Left ventricle myocardium inferior (tissue), 1 donor: ENCODE data around the gene UGCG. TPM values are rescaled to one million over a fixed set of nuclear protein-coding genes. Genes with fewer than 3 reads are reported as not detected.

Source experiments
- DNase-seq: peaks from one replicate; pipeline ENCODE4 v3.0.0-alpha.2; 2020
- H3K27ac ChIP-seq: fragments of 200-600 bp; replicated peaks from 2 replicates; pipeline ENCODE4 v1.8.0; 2021
- H3K27me3 ChIP-seq: fragments of 200-600 bp; 2 replicates; pipeline ENCODE4 v1.8.0; 2021; ENCODE audit warnings: low read depth
- H3K36me3 ChIP-seq: fragments of 200-600 bp; 2 replicates; pipeline ENCODE4 v1.8.0; 2021
- H3K4me1 ChIP-seq: fragments of 200-600 bp; 2 replicates; pipeline ENCODE4 v1.8.0; 2021
- H3K4me3 ChIP-seq: fragments of 200-600 bp; 2 replicates; pipeline ENCODE4 v1.8.0; 2021; ENCODE audit warnings: mild to moderate bottlenecking, moderate library complexity
- H3K9me3 ChIP-seq: fragments of 200-600 bp; replicated peaks from 2 replicates; pipeline ENCODE4 v1.8.0; 2021
- CTCF ChIP-seq: fragments of 200-600 bp; IDR thresholded peaks from 2 replicates; pipeline ENCODE4 v1.8.0; 2021; ENCODE audit warnings: antibody characterized with exemption, mild to moderate bottlenecking, borderline replicate concordance
- intact Hi-C: fragments of 100-400 bp; cut with micrococcal nuclease; formaldehyde crosslinking; loops from one replicate; pipeline ENCODE4 v1.11.0; 2022
- total RNA-seq: library from RNA; stranded (reverse); fragmentation: NEBNext Ultra II Directional; extraction: Animal tissue kit (Norgen Biotek cat#: 25700); gene quantifications from one replicate; pipeline ENCODE4 v1.2.1, GENCODE V29; 2021
- donor health status: DM: no; HTN: yes; CAD: no; lungs with severe emphysema.

UGCG gene
- total RNA-seq, 1 donor from 2014 or later, result 12.7 TPM

DNA sequence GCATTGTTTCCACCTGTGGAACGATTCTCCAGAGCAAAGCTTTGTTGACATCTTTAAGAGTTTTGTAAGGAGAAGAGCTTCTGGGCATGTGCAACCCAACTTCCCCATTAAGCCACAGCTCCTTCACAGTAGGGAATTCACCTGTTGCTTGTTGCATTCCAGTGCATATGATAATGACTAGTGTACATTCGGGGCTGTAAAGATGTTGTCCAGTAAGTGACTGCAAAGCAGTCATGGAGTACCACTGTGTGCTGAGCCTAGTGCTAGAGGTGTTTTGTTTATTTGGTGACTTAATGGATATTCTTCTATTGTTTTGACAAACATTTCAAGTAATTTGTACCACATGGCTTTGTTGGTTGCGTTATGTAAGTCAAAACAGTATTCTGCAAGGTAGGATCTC, 12.8 kb downstream of the UGCG start:
- H3K27me3 ChIP-seq, result no peaks in the 10 kb centered on the region
- DNase-seq, result no peak
- H3K9me3 ChIP-seq, result no peaks in the 10 kb centered on the region
- peaks cover 62% of the 10 kb centered on the region for H3K4me1 ChIP-seq
- H3K27ac ChIP-seq, result no peak overlapping the region
- intact Hi-C loops, result no loop called here
- H3K36me3 ChIP-seq, result no peaks in the 10 kb centered on the region
- H3K4me3 ChIP-seq, result no peak overlapping the region
- no peak for TF ChIP-seq CTCF

DNA sequence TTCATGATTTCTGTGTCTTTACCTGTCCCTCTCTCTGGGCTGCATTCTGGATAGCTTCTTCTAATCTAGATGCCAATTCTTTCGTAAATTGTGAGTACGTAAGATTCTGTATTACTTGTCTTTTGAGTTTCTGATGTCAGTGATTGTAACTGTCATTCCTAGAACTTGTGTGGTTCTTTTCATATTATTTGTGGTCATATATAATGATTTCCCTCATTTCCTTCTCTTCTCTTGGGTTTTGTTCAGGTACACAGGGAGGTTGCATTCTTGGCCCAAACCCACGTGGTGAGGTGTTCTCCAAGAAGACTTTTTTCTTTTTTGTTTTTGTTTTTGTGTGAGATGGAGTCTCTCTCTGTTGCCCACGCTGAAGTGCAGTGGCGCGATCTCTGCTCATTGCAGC, 13.8 kb downstream of the UGCG start:
- intact Hi-C loops, result no loop called here
- Histone ChIP-seq H3K27ac (no peak overlapping the region), H3K36me3 (no peaks in the 10 kb centered on the region), H3K27me3 (no peaks in the 10 kb centered on the region), H3K4me1 (peaks cover 63% of the 10 kb centered on the region), H3K4me3 (no peak overlapping the region), H3K9me3 (no peaks in the 10 kb centered on the region)
- no peak for DNase-seq
- TF ChIP-seq CTCF, result no peak

DNA sequence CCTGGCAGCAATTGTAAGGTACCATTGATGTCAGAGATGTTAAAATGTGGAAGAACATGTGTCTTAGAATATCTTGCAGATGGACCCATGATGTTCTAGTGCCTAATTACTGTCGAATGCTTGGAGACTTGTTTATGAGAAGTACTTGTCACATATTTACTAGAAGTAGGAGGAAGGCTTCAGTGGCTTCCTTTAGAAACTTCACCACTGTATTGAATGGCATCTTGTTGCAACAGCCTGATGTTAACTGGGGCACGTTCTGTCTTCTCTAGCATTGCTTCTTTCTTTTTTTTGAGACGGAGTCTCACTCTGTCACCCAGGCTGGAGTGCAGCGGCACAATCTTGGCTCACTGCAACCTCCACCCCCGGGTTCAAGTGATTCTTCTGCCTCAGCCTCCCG, 16.5 kb downstream of the UGCG start:
- Histone ChIP-seq H3K4me1 (peaks cover 75% of the 10 kb centered on the region), H3K27ac (no peak overlapping the region), H3K4me3 (no peak overlapping the region), H3K36me3 (no peaks in the 10 kb centered on the region), H3K27me3 (no peaks in the 10 kb centered on the region), H3K9me3 (no peaks in the 10 kb centered on the region)
- intact Hi-C loops, result no loop called here
- no peak for DNase-seq
- no peak for TF ChIP-seq CTCF

DNA sequence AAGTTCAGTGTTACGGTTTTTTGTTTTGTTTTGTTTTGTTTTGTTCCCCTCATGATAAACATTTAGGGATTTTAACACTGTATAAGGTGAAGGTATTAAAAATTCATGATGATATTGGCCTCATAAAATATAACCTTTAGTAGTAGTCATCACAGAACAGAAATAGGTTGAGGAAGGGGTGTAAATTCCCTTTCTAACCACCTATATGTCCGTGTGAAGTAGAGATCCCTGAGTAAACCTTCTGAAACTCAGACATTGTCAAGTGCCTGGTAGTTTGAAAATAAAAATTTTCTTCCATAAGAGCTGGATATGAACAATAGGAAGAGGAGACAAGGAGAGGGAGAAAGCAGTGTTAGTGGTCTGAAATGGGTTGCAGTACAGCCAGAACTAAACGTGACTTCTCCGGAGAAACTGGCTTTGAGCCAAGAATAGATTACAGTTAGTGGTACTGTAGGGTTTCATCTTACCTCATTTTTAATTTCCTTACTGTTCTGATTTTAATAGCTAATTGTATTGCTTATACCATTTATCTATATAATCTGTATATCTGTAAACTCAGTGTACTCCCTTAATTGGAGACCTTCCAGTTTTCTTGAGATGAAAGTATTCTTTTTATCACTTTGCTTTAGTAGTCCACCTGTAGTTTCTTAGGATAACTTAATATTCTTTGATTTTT, 18.3 kb downstream of the UGCG start:
- no peak for TF ChIP-seq CTCF
- no peak for DNase-seq
- Histone ChIP-seq H3K27ac (no peak overlapping the region), H3K4me1 (peaks cover 65% of the 10 kb centered on the region), H3K4me3 (no peak overlapping the region), H3K36me3 (no peaks in the 10 kb centered on the region), H3K9me3 (no peaks in the 10 kb centered on the region), H3K27me3 (no peaks in the 10 kb centered on the region)
- intact Hi-C loops, result no loop called here

GRCh38 chr9:111915425-111915758, 18.8 kb downstream of the UGCG start:
- intact Hi-C loops, result no loop called here
- Histone ChIP-seq H3K9me3 (no peaks in the 10 kb centered on the region), H3K4me3 (no peak overlapping the region), H3K27ac (no peak overlapping the region), H3K4me1 (peaks cover 61% of the 10 kb centered on the region), H3K27me3 (no peaks in the 10 kb centered on the region), H3K36me3 (peaks cover 2% of the 10 kb centered on the region)
- TF ChIP-seq CTCF, result no peak
- no peak for DNase-seq
